Stimulated activated CD8-positive, alpha-beta memory T cell treated with anti-CD3 and anti-CD28 coated beads, Interleukin-15, amount 100 ng/mL, for 48 hours (primary cell): Measurements from ENCODE around the gene TNPO2.
A peak's percentile ranks its signal among the peaks of the same experiment; 100 is the strongest.
"Not testable (repeated sequence)": the region's sequence is repeated elsewhere in the genome, so short reads cannot be mapped to it uniquely, and the experiment has no call there.

Experiments used
- DNase-seq, 2 donors: peaks; one replicate each; pipeline ENCODE4 v3.0.0-alpha.2; 2020; ENCODE audit warnings: low read depth in 2 of 2

TNPO2 gene

DNA sequence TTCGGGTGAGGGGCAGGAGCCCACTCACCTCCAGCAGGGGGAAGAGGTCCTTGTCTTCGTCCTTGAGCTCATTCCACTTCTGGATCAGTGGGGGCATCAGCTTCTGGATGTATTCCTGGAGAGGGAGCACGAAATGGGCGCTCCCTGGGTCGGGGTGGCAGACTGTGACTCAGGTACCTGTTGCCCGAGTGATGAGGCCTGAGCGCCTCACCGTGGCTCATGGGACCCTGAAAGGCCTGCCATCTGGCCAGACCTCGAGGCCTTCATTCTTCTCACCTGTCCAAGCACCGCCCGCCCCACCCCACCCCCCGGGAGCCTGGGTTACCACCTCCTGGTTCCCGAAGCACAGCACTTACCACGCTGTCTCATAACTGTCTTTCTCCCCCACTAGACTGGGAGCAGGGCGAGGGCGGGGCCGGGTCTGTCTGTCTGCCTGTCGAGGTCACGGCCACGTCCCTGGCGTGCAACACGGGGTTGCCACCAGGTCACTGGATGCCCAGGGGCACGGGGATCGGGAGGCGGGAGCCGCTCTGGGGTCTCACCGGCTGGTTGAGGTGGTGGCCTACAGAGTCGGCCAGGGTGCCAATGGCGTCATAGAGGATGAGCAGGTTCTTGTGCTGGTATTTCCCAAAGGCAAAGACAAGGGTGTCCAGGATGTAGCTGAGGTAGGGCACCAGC, 17.9 kb downstream of the TNPO2 start:
- no peak for DNase-seq

DNA sequence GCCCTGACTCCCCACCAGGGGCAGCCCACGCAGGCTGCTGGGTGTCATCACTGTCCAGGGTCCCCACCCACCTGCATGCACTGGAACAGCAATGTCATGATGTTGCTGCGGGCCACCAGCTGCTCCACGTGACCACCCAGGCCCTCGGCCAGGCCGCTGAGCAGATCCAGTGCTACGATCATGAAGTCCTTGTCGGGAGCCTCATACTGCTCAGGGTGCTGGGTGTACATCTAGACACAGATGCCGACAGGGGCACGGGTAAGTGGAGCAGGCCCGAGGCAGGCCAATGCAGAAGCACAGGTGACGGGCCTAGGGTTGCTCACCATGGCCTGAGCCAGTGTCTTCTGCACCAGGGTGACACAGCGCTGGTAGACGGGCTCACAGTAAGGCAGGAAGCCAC, 18.6 kb downstream of the TNPO2 start:
- DNase-seq: no peak

DNA sequence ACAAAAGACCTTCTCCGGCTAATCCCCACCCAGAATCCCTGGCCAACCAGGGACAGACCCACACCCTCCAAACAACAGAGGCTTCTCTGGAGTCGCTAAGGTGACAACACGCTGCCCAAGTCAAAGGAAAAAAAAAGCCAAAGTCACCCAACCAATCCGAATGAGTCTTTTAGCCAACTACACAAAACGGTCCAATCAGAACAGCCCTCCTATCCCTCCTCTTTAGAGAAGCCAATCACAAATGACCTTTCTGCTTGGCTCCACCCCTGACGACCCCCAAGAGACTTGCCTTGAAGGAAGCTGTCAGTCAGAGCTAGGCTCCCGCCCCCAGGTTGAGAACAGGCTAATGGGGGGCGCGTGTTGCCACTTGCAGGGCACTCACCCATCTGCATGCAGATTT, 20.7 kb downstream of the TNPO2 start:
- no peak for DNase-seq

DNA sequence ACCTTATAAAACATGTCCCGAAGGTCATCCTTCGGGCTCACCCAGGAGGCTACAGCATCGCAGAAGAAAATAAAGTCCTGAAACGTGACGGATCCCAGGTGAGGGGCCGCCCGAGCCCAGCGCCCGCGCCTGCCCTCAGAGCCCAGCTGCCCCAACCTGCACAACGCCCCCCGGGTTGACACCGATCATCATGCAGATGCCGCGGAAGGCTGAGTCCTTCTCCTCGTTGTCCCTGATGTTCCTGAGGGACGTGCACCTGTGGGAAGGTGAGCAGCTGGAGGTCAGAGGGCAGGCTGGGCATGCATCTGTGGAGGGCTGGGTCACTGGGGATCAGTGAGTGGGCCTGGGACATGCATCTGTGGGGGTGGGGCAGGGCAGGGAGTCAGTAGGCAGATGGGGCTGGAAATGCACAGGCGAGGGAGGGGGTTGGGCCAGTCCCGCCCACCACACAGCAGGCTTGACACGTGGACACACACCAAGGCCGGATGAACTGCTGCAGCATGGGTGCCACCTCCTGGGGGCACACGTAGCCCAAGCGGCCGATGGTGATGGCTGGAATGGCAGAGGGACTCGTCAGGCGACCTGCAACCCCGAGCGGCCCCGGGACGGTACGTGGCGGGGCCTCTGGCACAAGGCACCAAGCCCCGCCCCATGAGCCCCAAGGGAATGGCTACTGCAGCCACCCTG, 22.0 kb downstream of the TNPO2 start:
- no peak for DNase-seq

DNA sequence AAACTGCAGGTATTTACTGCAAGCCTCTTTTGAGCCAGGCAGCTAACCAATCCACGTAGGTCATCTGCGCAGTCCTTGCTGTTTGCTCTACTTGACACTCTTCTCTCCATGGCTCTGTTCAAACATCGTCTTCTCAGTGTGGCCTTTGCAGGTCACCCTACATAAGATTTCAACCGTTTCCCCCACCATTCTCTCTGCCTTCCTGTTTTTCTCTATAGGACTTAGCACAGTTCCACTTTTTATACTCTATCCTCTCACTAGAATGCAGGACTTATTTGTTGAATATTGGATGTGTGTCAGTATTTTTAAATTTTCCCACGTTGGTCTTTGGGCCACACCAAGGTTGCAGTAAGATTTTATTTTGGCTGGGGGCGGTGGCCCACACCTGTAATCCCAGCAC, 25.6 kb downstream of the TNPO2 start:
- DNase-seq: no peak

DNA sequence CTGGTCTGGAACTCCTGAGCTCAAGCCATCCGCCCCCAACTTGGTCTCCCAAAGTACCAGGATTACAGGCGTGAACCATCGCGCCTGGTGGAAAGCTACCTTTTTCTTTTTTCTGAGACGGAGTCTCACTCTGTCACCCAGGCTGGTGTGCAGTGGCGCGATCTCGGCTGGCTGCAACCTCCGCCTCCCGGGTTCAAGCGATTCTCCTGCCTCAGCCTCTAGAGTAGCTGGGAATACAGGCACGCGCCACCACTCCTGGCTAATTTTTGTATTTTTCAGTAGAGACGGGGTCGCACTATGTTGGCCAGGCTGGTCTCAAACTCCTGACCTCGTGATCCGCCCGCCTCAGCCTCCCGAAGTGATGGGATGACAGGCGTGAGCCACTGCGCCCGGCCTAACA, 26.3 kb downstream of the TNPO2 start:
- DNase-seq: not testable (repeated sequence)

DNA sequence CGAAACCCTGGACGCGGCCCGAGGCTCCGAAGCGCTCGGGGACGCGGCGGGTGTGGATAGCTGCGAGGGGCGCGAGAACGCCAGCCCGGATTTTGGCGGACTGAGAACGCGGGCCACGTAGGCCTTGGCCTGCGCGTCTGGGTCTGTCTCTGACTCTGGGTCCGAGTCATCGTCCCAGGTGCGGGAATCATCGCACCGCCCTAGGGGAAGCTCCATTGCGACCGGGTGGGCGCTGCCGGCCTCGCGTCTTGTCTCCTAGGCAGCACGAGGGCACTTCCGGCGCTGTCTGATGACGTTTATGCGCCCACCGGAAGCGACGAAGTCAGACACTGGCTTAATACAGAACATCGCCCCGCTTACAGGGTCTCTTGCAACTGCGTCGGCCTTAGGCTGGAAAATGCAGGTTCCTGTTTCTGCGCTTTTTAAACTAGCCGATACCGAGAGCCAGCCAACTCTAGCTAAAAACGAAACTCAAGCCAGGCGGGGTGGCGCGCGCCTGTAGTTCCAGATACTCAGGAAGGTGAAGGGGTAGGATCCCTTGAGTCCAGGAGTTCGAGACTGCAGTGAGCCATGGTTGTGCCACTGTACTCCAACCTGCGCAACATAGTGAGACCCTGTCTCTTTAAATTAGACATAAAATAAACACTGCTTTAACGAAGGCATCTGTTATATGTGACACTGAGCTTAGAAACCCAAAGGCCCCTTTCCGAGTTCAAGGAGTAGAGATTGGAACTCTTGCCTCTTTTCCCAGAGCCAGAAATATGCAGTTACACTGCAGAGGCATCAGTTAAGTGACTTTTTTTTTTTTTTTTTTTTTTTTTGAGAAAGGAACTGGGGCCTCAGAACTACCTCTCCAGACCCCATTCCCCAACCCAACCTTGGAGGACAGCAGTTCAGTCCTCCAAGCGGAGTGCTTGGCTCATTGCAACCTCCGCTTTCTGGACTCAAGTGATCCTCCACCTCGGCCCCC, 27.1 kb downstream of the TNPO2 start, which contains the start of gene FBXW9:
TSS of gene FBXW9 (minus strand) at position 266 of the 970 bp plus-strand sequence. CDS start at position 216, 50 bp downstream.
- peak; percentile 93 to 94 for DNase-seq

DNA sequence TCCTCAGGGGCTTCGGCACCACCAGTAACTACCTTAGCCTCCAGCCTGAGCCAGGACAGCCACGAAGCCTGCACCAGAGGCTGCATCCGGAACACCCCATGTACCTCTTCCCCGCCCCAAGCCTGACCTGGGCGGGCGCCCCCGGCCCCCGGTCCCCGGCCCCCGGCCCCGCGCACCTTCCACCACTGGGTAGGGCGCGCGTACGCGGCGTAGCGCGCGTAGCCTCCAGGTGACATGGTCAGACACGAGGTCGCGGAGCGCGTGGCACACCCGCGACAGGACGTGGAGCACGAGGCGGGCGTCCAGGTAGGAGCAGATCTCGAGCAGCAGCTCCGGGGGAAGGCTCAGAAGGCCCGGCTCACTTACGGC, 27.8 kb downstream of the TNPO2 start:
- DNase-seq: no peak

DNA sequence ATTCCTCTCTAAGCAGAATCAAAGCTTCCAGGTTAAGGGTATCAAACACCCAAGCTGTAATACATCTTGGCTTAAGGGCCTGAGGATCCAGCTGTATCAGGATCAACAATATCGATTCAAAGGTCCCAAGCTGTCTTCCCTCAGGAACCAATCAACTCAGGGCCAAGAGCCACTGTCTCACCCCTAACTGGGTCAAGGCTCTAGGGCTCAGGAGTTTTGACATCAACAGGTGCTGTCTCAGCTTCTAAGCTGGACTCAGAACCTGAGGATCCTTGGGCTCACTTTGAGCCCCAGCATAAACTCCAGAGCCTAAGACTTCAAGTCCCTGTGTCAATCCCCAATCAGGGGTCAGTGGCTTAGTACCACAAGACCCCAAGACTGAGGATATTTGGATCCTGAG, 28.2 kb downstream of the TNPO2 start:
- no peak for DNase-seq

DNA sequence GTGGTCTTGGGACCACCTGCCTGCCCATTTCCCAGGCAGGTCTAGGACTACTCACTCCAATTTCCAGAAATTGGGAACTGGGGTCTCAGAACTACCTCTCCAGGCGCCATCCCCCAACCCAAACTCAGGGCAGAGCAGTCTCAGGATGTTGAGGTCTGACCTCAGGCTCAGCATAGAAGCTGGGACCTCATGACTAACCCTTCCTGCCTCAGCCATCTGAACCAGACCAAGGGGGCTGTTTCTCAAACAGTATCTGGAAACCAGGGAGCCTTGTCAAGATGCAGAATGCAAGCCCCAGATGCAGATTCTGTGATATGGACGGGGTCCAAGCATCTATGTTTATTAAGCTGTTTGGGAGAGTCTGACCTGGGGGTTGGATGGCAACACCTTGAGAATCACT, 28.6 kb downstream of the TNPO2 start:
- no peak for DNase-seq

DNA sequence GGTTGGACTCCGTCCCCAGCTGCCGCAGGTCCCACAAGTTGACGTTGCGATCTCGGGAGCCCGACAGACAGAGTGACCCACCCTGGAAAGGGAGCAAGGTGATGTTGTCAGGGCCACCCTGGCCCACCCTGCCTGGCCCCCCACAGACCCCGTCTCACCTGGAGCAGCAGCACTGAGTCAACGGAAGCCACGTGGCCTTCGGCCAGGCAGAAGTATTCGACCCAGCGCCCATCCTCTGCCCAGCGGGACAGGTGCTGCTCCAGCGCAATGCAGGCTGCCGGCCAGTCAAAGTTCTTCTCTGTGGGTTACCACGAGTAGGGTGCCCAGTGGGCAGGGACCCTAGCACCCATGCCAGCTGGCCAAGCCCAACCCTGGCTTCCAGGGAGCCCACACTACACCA, 29.1 kb downstream of the TNPO2 start:
- DNase-seq: no peak

DNA sequence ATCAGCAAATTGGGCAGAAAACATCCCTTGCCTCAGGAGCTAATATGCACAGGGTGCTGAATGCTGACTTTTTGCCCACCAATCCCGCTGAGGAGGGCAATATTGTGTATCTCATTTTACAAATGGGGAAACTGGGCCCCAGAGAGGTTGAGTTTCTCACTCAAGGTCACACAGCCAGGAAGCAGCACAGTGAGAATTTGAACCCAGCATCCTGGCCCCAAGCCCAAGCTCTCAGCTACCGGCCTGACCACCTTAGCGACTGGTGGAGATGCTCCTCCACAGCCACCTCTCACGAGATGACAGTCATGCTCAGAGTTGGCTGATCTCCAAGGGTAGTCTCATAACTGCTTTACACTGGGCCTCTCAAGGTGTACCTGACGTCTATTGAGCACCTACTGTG, 30.8 kb downstream of the TNPO2 start:
- DNase-seq: no peak

DNA sequence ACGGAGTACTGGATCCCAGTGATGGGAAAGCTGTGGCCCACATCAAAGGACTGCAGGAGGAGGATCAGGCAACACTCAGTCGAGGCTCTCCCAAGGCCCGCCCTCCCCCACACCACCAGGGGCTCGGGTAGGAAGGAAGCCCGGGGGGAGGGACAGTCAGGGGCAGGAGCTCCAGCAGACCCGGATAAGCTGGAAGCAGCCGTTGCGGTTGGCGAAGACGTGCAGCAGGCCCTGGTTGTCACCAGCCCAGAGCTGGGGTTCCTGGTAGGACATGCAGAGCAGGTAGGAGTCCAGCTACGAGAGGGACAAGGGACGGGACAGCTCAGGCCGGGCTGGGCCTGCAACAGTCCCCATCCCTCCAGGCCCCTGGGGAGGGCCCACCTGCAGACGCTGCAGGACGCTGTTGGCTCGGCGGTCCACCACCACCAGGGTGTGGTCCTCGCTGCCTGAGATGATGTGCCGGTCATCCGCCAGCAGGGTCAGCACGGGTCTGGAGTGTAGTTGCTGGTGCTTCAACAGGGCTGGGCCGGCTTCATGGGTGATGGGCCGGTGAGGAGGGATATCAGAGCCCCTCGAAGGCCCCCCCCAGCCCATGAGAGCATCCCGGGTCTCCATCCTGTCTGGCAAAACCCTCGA, 34.0 kb downstream of the TNPO2 start:
- no peak for DNase-seq

DNA sequence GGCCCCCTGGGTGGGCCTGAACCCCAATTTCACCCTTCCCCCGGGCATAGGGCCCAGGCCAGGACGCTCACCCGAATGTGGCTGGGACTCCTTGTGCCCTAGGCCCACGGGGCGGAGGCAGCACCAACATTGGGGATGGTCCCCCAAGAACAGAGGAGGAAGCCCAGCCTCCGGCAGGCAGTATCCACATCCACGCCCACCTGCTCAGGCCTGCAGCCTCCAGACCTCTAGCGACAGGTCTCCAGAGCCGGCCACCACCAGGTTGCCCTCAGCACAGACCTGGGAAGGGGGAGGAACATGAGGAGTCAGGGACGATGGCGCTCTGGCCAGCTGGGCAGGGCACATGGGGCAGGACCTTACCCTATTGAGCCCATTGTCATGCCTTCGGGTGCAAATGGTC, 34.7 kb downstream of the TNPO2 start:
- no peak for DNase-seq

DNA sequence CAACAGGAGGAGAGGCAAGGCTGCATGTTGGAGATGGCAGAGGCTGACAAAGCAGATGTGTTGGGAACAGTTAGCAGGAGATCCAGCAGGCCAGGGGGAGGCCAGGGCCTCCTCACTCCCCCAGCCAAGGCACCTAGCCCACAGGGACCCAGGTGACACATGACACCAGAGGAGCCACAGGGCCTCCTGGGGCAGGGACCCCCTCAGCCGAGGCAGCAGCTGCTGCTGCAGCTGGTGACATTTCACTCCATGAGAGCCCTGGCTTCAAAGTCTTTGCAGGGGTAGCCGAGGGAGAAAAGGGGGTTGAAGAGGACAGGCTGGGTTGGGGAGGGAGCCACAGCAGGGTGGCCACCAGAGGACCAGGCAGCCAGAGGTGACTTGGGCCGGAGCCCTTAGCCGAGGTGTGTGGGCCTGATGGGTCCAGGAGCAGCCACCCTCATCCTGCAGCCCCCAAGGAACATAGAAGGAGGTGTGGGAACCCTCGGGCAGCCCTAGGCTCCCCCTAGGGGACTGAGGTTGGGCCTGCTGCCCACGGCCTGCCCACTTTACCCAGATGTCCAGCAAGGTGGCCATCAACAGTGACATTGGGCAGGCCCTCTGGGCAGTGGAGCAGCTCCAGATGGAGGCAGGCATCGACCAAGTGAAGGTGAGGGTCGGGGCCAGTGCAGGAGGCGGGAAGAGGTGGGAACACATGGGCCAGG, 36.1 kb downstream of the TNPO2 start, which contains the start of gene GNG14:
TSS of gene GNG14 (plus strand) at position 503 of the 701 bp plus-strand sequence. CDS start at position 554, 51 bp downstream.
- no peak for DNase-seq

DNA sequence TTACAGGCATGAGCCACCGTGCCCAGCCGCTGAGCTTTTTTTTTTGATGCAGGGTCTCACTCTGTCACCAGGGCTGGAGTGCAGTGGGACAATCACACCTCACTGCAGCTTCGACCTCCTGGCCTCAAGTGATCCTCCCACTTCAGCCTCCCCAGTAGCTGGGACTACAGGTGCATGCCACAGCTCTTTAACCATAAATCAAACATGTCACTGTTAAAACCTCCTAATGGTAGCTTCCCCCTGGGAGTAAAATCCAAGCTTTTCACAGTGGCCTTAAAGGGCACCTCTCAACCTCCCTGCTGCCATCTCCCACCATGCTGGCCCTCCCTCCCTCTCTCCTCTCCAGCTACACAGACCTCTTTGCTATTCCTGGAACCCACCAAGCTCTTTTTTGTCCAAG, 37.9 kb downstream of the TNPO2 start:
- no peak for DNase-seq

DNA sequence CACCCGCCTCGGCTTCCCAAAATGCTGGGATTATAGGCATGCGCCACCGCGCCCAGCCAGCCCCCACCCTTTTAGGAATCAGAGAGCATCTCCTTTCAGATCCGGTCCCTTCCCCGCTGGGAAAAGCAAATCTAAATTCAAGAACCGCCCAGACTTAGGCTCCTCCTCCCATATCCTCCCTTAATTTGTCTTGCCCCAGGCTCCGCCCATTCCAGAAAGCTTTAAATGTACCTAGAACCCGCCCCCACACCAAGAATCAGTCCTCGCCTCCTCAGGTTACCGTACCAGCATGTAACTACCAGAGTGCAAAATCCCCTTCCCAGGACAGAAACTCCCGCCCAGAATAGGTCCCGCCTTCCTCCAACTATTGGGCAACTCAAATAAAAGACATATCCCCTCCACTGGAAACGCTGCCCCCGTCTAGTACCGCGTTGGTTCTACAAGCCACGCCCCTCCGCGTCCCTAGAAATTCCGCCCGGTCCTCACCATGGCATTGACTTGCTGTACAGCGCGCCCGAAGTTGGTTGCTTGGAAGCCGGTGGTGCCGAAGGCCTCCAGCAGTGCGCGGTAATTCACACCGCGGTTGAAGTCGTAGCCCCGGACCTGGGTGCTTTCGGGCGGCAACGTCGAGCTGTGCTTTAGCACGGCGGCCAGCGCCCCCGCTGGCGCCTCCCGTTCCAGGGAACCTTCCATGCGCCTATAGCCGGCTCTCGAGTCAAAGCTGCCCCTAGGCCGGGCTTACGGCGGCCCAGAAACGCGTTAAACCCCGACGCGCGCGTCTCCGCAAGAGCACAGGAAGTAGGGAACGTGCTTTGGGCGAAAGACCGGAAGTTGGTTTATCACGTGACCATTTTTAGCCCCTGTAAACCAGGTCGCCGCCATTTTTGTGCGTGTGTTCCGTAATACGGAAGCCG, 42.4 kb downstream of the TNPO2 start, which contains the start of gene DHPS:
TSS of gene DHPS (minus strand) at position 807 of the 914 bp plus-strand sequence. CDS start at position 693, 114 bp downstream.
- DNase-seq: peak; percentile 83 to 86

DNA sequence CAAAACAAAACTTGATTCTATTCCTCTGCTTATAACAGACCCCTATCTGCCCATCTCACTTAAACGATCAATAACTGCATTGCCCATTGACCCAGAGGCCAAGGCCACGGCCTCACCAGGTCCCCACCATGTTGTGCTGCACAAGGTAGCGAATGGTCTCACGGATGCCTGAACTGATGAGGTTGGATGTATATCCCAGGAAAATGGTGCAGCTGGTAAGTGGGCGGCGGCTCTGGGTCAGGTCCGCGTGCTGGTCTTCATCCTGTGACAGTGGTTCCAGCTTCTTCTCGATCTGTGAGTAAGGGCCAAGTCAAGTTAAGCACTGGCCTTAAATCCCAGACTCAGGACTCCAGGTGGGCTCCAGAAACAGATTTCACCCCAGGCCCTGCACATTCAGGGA, 43.7 kb downstream of the TNPO2 start:
- no peak for DNase-seq

DNA sequence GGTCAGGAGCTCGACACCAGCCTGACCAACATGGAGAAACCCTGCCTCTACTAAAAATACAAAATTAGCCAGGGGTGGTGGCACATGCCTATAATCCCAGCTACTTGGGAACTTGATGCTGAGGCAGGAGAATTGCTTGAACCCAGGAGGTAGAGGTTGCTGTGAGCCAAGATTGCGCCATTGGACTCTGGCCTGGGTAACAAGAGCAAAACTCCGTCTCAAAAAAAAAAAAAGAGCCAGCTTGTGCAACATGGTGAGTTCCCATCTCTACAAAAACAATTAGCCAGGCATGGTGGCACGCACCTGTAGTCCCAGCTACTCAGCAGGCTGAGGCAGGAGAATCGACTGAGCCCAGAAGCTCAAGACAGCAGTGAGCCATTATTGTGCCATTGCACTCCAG, 45.7 kb downstream of the TNPO2 start:
- not testable (repeated sequence) for DNase-seq

DNA sequence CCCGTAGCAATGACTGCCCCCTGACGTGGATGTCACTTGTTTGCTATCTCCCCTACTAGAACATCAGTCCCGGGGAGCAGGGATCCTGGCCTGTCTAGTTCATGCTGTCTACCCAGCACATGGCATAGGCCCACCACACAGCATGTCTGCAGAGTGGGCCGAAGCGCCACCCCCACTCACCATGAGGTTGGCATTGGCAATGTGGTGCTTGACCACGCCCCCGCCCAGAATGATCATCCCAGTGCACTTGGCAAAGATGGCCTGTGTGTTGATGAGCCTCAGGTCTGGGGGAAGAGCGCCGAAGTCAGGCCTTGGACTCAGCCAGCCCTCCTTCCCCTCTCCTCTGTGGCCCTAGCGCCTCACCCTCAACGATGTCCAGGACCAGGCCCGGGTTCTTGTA, 46.8 kb downstream of the TNPO2 start:
- no peak for DNase-seq
